ENCODE measurements around the gene COMMD1.
"Not testable (repeated sequence)": the region's sequence is repeated elsewhere in the genome, so short reads cannot be mapped to it uniquely, and the experiment has no call there.

Gene COMMD1

GRCh38 chr2:61969376-61969775 is 63.9 kb downstream of the COMMD1 start:
- no peak for DNase-seq

DNA sequence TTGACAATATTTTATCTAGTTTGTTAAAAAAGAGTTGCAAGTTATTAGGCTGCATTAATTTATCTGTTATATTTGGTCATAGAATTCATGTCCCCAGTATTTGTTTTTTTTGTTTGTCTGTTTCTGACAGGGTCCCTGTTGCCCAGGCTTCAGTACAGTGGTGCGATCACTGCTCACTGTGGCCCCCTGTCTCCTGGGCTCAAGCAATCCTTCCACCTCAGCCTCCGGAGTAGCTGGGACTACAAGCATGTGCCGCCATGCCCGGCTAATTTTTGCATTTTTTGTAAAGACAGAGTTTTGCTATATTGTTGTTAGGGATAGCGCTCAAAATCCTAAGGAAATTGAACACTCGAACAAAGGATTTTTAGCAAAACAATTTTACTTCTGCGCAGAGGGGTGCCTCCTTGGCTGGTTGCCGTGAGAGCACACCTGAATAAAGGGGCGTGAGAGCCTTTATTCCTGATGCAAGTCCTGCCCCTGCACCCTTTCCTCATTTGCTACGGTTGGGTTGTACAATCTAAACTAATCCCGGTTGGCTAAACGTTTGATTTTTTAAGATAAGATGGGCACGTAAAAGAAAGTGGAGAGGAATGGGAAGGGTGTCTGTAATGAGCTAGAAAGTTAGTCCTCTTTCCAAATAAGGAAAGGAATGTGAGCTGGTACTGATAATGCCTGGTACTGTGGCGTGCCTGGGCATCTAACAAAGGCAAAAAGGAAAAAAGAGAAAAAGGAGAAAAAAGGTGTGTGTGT is 65.5 kb downstream of the COMMD1 start:
- DNase-seq = no peak

DNA sequence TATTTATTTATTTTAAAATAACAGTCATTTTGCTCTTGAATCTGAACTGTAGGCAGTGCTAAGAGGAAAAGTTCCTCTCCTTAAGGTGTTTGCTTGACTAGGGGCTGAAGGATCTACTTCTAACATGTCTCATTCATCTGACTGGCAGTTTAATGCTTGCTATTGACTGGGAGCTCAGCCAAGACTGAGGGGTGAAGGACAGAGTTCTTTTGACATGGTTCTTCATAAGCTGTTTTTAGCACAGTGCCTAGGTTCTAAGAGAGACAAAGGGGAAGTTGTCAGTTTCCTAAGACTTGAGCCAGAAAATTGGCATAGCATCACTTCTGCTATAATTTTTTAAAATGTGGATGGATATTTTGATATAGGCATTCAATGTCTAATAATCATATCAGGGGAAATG is 73.0 kb downstream of the COMMD1 start:
- DNase-seq = no peak

DNA sequence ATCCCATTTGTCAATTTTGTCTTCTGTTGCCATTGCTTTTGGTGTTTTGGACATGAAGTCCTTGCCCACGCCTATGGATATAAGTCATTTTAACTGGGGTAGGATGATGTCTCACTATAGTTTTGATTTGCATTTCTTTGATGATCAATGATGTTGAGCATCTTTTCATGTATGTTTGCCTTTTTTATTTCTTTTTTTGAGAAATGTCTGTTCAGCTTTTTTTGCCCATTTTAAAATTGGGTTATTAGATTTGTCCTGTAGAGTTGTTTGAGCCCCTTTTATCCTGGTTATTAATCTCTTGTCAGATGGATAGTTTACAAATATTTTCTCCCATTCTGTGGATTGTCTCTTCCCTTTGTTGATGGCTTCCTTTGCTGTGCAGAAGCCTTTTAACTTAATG is 75.3 kb downstream of the COMMD1 start:
- no peak for DNase-seq

DNA sequence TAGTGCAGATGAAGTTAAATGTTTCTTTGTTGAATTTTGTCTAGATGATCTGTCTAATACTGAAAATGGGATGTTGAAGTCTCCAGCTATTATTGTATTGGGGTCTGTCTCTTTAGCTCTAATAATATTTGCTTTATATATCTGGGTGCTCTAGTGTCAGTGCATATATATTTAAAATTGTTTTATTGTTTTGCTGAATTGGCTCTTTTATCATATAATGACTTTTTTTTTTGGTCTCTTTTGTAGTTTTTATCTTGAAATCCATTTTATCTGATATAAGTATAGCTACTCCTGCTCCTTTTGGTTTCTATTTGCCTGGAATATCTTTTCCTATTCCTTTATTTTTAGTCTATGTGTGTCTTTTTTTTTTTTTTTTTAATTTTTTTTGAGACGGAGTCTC is 79.2 kb downstream of the COMMD1 start:
- no peak for DNase-seq

GRCh38 chr2:61988462-61989366 is 83.2 kb downstream of the COMMD1 start:
- DNase-seq = no peak

GRCh38 chr2:61993422-61994024 is 88.0 kb downstream of the COMMD1 start:
- DNase-seq = no peak

GRCh38 chr2:61994531-61994930 is 89.1 kb downstream of the COMMD1 start:
- DNase-seq = no peak

GRCh38 chr2:61995065-61995464 is 89.6 kb downstream of the COMMD1 start:
- no peak for DNase-seq

GRCh38 chr2:61995515-61995914 is 90.0 kb downstream of the COMMD1 start:
- no peak for DNase-seq

DNA sequence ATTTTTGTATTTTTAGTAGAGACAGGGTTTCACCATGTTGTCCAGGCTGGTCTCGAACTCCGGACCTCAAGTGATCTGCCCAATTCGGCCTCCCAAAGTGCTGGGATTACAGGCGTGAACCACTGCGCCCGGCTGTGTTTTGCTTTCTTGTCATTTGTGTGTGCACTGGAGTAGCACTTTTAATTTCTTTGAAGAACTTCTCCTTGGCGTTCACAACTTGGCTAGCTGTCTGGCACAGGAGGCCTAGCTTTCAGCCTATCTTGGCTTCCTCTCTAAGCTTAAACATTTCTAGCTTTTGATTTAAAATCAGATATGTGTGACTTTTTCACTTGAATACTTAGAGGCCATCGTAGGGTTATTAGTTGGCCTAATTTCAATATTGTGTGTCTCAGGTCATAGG is 93.0 kb downstream of the COMMD1 start:
- DNase-seq = no peak

DNA sequence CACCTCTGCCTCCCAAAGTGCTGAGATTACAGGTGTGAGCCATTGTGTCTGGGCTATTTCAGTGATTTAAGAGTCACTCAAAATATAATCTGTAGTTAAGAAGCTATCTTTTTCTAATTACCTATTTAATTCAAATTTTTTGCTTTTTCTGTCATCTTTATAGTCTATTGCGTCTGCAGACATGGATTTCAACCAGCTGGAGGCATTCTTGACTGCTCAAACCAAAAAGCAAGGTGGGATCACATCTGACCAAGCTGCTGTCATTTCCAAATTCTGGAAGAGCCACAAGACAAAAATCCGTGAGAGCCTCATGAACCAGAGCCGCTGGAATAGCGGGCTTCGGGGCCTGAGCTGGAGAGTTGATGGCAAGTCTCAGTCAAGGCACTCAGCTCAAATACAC is 95.1 kb downstream of the COMMD1 start:
- DNase-seq = no peak

DNA sequence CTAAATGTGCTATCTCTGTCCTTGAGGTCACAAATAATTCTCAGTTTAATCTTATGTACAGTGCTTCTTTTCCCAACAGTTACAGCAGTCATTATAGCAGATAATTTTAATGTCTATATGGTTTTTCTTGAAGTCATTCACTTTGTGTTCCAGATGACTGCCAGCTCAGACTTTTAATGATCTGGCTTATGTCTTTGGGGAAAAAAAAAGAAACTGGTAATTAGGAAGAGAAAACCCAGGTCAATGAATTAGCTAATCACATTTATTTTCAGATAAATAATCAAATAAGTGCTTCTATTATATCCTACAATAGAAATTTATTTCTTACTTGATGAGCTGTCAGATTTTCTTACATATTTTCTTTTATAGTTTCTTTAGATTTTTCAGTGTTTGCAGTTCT is 96.0 kb downstream of the COMMD1 start:
- no peak for DNase-seq

GRCh38 chr2:62004428-62004827 is 99.0 kb downstream of the COMMD1 start:
- not testable (repeated sequence) for DNase-seq

- DNase-seq = no peak
Observed at GRCh38 chr2:62007555-62007954, 102.1 kb downstream of the COMMD1 start.

DNA sequence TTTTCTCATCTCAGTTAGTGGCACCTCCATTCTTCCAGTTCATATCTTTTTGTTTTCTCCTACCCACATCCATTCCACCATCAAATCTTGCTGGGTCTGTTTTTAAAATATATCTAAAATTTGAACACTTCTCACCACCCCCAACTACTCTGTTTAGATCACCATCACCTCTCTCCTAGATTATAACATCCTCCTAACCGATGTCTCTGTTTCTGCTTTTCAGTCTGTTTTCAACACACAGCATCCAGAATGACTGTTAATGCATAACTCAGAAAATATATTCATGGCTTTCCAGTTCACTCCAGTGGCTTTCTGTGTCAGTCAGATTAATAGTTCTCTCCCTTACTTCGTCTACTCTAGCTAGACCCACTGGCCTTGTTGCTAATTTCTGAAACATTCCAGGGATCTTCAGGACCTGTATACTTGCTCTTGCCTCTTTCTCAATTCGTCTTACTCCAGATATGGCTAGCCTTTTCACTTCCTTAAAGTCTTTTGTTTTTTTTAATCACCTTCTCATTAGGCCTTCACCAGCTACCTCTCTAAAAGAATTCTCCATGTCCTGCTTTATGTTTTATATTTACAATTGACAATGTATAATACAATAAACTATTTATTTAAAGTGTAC is 105.3 kb downstream of the COMMD1 start:
- no peak for DNase-seq

GRCh38 chr2:62013641-62014040 is 108.2 kb downstream of the COMMD1 start:
- no peak for DNase-seq

GRCh38 chr2:62014102-62014501 is 108.6 kb downstream of the COMMD1 start:
- no peak for DNase-seq

DNA sequence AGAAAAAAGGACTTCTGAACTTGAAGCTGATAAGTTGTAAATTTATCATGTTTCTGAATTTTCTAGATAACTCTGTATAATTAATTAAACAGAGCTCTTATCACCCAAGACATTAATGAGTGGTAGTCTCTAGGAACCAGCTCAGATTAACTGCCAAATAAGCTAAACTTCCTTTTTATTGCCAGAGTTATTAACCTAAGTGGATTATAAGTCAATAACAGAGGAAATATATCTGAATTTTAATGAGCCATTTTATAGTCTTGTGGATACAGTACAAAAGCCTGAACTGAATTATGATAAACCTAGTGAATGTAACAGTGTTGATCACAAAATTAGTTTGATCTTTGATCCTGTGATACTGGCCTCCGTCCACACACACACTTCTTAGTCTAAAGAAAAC is 111.5 kb downstream of the COMMD1 start:
- DNase-seq = no peak

- no peak for DNase-seq
Observed at GRCh38 chr2:62029910-62030309, 124.4 kb downstream of the COMMD1 start.

GRCh38 chr2:62030902-62031301 is 125.4 kb downstream of the COMMD1 start:
- DNase-seq = no peak

- DNase-seq = no peak
Observed at GRCh38 chr2:62032096-62032495, 126.6 kb downstream of the COMMD1 start.

GRCh38 chr2:62034715-62035114 is 129.2 kb downstream of the COMMD1 start:
- DNase-seq = no peak
